ENCODE measurements around the gene RGS9BP.
"Not testable (repeated sequence)": the region's sequence is repeated elsewhere in the genome, so short reads cannot be mapped to it uniquely, and the experiment has no call there.

Gene RGS9BP

DNA sequence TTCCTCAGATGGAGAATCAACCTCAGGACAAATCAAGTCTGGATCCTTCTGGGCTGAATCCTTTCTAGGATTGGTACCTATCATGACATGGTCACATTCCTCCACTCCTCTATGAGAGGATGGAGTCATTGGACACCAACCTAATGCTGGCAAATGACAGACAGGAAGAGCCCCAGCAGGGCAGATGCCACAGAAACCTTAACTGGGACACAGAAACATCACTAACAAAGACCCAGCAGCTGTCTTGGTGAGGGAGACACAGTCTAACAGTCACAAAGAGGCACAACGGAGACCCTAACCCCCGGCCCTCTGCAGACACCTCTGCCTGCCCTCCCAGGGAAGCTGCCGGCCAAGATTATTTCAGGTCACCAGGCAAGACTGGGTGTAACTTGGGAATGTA is 2.8 kb upstream of the RGS9BP start:
- no peak for DNase-seq

DNA sequence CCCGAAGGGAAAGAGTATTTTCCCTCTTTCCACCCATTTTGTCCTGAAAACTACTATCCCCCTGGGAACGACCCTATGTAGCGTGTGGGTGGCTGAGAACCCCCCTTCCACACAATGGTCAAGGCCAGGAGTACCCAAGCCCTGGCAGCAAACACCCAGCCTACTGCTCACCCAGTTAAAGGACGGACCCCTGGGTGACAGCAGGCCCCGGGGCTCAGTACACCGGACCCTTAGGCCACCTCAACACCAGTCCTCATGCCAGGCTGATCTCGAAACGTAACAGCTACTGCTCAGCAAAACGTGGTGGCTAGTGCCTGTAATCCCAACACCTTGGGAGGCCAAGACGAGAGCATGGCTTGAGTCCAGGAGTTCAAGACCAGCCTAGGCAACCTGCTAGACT is 2.1 kb upstream of the RGS9BP start:
- DNase-seq = no peak

DNA sequence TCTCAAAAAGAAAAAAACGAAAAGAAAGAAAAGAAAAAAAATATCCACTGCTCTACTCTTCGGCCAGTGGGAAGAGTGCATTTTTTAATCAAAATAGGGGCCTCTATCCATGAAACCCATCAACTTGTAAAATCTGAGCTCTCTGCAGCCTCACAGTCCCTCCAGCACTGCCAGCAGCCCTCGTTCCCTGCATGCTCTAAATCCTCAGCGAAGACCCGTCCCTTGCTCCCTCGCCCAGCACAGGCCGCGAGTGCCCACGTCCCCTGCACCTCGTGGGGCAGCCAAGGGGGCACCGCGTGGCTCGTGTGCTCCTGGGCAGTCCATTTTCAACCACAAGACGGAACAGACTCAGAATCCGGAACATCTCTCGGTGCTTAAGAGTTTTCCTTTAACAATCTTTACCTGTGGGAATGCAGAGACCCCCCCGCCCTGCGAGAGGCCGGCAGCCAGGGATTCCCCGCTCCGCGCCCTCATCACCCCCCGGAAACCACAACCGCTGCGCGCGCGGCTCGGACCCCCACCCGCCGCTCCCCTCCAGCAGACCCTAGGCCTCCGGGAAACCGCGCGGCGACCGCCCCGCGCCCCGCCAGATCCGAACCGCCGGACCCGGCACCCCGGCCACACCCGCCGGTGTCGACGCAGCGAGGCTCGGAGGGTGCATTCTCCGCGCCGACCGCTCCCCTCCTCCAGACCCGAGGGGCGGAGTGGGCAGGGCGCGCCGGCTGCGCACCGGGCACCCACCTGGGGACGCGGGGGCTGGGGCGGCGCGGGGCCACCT is 1.3 kb upstream of the RGS9BP start:
- DNase-seq = no peak

DNA sequence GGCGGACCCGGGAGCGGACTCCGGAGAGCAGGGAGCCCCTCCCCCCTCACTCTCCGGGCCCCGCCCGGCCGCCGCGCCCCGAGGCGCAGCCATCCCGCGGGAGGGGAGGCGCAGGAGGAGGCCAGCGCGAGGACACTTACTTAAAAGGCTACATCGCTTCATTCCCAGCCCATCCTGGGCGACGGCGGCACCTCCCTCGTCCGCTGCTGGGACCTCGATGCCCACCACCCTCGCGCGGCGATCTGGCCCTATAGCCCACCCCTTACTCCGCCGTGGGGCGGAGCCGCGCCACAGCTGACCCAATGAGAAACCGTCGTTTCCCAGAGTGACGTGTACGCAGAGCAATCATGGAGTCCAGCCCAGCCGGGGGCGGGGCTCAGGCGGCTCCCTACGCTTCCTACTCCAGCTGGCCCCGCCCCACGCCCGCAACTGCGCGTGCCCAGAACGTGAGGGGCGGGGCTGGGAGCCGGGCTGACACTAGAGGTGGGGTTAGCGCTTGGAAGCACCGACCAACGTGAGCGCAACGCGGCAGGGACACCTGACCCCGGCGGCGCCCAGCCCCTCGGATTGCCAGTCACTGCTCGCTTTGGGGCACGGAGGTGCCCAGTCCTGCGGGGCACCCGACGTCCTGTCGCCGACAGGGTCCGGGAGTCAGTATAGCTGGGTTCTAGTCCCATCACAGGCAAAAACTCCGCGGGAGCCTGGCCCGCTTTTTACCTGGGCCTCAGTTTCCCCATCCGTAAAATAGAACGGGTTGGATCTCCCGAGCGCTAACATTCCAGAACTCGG is 523 bp upstream of the RGS9BP start, which contains the start of gene ANKRD27:
ANKRD27 (minus strand) TSS at position 250 of the 789 bp plus-strand sequence. CDS start 16,165 bp downstream, outside the sequence.
- DNase-seq = peak; percentile 99

DNA sequence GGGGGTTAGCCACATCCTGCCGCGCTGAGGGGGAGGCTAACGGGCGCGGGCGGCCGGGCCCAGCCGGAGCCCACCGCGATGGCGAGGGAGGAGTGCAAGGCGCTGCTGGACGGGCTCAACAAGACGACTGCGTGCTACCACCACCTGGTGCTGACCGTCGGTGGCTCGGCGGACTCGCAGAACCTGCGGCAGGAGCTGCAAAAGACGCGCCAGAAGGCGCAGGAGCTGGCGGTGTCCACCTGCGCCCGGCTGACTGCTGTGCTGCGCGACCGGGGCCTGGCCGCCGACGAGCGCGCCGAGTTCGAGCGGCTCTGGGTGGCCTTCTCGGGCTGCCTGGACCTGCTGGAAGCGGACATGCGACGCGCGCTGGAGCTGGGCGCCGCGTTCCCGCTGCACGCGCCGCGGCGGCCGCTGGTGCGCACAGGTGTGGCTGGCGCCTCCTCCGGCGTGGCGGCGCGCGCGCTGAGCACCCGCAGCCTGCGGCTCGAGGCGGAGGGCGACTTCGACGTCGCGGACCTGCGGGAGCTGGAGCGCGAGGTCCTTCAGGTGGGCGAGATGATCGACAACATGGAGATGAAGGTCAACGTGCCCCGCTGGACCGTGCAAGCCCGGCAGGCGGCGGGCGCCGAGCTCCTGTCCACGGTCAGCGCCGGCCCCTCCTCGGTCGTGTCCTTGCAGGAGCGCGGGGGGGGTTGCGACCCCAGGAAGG is 692 bp downstream of the RGS9BP start:
- DNase-seq = no peak

DNA sequence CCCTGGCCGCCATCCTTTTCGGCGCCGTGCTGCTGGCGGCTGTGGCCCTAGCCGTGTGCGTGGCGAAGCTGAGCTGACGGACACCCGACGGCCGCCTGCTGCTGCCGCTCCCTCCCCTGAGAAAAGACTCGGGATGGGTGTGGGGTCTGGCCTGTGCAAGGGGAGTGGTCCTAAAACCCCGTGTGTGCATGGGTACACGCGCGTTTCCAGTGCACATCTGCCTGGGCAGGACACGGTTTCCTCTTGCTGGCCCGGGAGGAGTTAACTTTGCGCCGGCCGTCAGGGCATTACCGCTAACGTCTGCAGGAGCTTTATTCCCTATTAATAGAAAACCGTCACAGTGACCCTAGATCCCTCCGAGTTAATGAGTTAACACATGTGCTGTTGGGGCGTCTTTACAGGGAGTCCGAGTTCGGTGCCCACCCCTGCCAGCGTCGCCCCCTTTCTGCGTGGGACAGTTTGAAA is 1.3 kb downstream of the RGS9BP start:
- no peak for DNase-seq

DNA sequence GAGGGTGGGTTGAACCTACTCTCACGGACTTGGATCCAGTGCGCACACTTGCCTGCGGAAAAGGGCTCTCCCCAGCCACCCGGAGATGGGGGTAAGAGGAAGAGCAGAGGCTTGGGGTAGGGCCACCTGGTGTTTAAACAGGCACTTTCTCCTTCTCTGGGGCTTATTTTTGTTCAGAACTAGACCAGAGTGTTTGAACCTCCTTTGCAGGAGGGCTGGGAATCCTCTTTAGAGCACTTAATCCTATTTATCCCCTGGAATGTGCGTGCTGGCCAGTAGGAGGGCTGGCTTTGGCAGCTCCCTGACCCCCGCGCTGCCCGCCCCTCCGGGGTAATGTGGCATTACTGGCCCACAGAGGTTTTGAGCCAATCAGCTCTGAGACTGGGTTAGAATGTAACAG is 2.0 kb downstream of the RGS9BP start:
- DNase-seq = no peak

DNA sequence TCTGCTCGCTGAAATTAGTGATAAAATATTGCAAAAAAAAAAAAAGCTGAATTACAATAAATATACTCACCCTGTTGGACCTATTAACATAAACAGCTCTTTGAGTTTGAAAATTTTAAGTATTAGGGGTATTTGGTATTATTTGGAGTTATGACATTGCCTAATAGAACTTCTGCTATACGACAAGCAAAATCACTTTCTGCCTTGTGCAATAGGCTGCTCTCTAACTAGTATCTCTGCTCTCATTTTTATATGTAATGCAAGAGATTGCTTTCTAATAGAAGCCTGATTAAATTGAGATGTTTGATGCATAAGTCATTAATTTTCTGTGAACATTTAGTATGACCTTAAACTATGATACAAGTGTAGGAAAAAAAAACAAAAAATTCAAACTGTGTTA is 5.3 kb downstream of the RGS9BP start:
- no peak for DNase-seq

DNA sequence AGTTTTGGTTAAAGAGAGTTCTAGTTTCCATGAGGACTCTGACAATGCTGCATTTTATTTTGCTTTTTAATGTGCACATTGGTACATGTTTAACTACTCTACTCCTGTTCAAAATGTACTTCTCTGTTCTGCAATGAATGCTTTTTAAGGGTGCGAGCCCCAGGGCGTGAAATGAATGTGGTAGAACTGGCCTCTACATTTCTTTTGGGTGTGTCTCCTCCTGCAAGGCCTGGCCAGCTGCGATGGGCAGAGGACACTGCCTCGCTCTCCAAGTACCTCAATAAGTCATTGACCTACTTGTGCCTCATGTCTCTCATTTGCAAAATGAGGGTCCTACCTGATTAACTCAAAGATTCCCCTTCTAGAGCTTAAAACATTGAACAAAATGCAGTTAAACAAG is 6.7 kb downstream of the RGS9BP start:
- no peak for DNase-seq

DNA sequence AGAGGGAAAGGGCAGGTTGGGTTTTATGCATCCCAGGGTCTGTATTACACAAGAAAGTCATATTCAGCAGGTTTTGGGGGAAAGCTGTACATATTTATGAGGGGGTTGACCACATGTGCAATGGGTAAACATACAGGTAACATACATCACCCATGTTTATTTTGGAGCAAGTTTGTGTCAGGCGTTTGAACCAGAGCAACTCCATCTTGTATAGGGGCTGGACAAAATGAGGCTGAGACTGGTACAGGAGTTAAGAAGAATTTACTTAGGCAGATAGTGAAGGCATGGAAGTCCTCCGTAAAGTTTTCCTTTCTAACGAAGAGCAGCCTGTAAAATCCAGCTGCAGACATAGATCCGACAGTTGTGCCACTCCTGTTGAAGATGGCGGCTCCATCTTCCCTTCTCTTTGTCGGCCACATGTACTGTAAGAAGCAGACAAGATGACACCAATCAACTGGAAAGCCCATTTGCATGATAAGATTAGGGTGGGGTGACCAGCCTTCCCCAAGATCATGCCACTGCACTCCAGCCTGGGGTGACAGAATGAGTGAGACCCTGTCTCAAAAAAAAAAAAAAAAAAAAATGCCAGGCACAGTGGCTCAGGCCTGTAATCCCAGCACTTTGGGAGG is 11.3 kb downstream of the RGS9BP start:
- no peak for DNase-seq

DNA sequence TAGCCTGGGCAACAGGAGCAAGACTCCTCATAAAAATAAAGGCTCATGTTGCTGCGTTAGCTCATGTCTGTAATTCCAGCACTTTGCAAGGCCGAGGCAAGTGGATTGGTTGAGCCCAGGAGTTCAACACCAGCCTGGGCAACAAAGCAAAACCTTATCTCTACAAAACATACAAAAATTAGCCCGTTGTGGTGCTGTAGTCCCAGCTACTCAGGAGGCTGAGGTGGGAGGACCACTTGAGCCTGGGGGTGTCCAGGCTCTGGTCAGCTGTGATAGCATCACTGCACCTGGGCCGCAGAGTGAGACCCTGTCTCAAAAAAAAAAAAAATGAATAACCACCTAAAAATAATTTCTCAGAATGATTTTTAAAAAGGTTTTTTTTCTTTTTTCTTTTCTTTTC is 12.0 kb downstream of the RGS9BP start:
- DNase-seq = no peak

DNA sequence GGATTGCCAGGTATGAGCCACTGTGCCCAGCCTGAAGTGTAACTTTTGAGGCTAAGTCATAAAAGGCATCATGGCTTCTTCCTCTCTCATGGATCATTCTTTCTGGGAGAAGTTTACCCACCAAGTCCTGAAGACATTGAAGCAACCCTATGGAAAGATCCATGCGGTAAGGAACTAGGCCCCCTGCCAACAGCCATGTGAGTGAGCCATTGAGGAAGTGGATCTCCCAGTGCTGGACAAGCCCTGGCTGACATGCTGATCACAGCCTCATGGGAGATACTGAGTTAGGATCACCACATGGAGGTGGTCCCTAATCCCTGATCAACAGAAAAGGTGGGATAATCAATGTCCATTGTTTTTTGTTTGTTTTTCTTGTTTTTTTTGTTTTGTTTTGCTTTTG is 12.7 kb downstream of the RGS9BP start:
- no peak for DNase-seq

DNA sequence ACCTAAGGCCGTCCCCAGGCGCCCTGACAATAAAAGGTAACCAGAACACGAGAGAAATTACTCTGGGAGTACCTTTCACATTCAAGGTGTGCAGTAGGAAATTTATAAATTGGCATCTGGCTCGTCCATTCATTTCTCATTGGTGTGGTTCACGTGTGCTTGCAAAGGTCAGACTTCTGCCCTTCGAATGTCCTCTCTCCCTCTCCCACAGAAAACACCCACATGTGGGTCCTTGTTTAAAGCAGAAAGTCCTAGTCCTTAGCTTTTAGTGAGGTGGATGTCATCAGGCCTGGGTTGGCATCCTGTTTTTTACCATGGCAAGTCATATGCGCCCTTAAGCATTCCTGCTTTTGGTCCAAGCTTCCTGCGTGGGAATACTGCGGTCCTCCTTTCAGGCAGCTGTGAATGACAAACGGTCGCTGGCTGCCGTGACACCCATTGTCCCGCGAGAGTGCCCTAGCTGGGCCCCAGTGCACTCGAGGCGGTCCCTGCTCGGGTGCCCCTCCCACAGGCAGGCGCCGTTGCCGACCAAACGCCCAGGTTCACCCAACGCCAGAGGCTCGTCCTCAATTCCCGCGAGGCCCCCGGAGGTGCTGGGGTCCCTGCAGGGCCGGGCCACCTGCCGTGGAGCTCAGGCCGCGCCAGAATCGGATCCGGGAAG is 15.8 kb downstream of the RGS9BP start, which contains the start of gene NUDT19:
NUDT19 (plus strand) TSS at position 531 of the 661 bp plus-strand sequence. CDS start 140 bp downstream, outside the sequence.
- DNase-seq = peak; percentile 91

DNA sequence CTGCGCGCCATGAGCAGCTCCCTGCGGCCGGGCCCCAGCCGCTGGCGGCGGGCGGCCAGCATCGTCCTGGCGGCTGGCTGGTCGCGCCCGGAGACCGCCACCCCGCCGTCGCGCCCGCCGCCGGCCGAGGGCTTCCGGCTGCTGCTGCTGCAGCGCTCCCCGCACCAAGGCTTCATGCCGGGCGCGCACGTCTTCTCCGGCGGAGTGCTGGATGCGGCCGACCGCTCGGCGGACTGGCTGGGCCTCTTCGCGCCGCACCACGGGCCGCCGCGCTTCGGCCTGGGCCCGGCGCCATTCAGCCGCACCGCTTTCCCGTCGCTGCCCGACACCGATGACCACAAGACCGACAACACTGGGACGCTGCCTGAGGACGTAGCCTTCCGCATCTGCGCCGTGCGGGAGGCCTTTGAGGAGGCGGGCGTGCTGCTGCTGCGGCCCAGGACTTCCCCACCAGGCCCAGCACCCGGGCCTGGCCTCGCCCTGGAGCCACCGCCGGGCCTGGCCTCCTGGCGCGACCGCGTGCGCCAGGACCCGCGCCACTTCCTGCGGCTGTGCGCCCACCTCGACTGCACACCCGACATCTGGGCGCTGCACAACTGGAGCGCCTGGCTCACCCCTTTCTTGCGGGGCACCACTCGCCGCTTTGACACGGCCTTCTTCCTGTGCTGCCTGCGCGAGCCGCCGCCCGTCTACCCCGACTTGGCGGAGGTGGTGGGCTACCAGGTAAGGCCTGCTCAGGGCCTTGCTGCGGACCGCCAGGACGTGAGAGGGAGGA is 16.5 kb downstream of the RGS9BP start:
- peak; percentile 67 for DNase-seq

DNA sequence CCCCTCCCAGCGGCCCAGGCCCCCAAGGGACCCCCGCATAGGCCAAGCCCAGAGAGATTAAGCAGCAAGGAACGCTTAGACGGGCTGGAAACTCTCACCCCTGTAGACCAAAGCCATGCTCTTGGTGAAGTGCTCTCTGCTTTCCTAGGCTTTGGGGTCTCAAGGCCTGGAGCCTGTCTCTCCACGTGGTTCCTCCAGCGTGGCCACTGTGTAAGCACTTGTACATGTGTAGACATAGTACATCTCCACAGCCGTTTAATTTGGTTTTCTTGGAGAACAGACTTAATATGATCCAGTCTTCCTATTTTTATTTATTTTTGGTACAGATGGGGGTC is 17.0 kb downstream of the RGS9BP start:
- DNase-seq = no peak

DNA sequence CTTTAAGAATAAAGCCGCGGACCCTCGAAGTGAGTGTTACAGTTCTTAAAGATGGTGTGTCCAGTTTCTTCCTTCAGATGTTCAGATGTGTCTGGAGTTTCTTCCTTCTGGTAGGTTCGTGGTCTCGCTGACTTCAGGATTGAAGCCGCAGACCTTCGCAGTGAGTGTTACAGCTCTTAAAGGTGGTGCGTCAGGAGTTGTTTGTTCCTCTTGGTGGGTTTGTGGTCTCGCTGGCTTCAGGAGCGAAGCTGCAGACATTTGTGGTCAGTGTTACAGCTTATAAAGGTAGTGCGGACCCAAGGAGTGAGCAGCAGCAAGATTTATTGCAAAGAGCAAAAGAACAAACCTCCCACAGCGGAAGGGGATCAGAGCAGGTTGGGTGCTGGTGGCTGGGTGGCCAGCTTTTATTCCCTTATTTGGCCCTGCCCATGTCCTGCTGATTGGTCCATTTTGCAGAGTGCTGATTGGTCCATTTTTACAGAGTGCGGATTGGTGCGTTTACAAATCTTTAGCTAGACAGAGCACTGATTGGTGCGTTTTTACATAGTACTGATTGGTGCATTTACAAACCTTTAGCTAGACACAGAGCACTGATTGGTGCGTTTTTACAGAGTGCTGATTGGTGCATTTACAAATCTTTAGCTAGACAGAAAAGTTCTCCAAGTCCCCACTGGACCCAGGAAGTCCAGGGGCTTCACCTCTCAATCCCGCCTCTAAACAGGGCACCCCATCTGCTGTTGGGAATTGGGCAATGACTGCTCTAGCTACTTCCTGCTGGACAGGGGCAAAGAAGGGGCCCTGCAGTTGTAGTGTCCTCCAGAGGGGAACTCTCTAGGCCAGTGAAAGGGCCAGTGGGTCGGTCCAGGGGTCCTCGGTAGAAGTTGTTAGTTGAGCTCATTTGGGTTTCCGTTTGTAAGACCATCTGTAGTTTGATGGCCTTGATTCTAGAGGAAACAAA is 17.8 kb downstream of the RGS9BP start:
- peak; percentile 71 for DNase-seq

DNA sequence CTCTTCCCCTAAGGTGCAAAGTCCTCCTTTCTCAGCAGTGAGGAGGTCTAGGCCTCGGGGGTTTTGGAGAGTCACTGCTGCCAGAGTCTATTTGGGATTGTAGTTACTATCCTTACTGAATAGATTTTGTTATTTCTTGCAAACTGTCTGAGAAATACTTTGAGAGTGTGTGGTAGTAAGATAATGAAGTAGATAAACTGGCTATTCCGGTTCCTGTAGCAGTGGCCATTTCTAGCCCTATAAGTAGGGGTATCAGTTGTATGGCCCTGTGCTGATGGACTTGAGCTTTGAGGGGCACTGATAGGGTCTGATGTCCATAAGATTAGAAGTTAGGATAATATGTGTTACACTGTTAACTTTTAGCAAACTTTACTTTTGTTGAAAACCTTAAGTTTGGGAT is 18.7 kb downstream of the RGS9BP start:
- not testable (repeated sequence) for DNase-seq

DNA sequence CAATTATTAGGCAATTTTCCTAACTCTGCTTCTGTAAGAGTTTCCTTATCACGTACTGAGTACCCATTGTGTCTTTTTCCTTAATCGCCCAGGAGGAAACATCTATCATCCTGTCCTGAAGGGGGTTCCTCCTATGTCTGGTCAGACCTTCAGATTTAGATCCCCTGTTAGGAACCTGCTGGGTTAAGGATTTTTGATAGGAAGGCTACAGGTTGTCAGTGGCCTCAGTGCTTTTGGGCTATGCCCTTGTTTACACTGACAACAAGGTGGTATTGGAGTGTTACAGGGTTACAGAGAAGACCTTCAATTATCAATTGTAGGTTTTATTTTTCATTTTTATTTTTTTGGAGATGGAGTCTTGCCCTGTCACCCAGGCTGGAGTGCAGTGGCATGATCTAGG is 19.2 kb downstream of the RGS9BP start:
- not testable (repeated sequence) for DNase-seq

DNA sequence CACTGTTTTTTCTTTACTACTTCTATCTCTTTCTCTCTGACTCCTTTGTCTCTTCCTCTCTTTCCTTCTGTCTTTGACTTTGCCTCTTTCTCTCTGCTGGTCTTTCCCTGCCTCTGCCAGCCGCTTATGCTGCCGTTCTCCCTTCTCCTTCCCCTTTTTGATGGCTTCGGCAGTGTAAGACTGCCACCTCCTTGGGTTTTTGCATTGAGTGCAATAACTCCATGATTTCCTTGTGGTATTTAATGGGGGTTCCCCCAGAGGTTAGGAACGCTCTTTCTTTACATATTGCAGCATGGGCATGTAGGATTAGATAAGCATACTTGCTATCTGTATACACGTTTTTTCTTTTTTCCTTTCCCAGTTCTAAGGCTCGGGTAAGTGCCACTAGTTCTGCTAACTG is 19.9 kb downstream of the RGS9BP start:
- not testable (repeated sequence) for DNase-seq

DNA sequence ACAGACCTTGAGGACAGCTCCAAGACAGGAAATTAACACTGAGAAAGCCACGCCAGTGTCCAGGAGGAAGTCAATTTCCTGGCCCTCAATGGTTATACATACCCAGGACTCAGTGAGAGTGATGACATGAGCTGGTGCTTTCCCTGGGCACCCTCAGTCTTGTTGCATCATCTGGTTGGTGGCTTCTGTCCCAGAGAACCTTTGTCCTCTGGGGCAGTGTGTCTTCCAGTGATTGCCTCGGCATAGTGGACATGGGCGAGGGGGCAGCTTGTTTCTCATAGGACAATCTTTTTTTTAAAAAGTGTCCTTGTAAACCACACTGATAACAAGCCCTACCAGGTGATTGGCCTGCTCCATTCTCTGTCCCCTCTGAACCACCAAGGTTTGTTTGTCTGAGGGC is 21.1 kb downstream of the RGS9BP start:
- not testable (repeated sequence) for DNase-seq

Measured in activated CD4-positive, alpha-beta T cell treated with anti-CD3 and anti-CD28 coated beads for 48 hours (primary cell).